RWPE2 (cell line): ENCODE data around the gene THEM5.
A peak's percentile ranks its signal among the peaks of the same experiment; 100 is the strongest.

Experiments used
- ATAC-seq: fragments of 200-7000 bp; cut with Tn5 transposase; 3 replicates; pipeline ENCODE4 v1.9.1; 2021; ENCODE audit warnings: low read depth
- DNase-seq: peaks from one replicate; pipeline ENCODE4 v3.0.0-alpha.2; 2020; ENCODE audit warnings: low spot score
- H3K27ac ChIP-seq: fragments of 450-650 bp; 2 replicates; pipeline ENCODE4 v1.5.1; 2017; ENCODE audit warnings: mild to moderate bottlenecking; ENCODE audit not compliant: poor library complexity, severe bottlenecking
- H3K27me3 ChIP-seq: fragments of 250-450 bp; sonication (Bioruptor Pico); 2 replicates; pipeline ENCODE4 v1.5.1; 2021; ENCODE audit warnings: mild to moderate bottlenecking, moderate library complexity; ENCODE audit not compliant: insufficient read depth, poor library complexity, severe bottlenecking
- H3K36me3 ChIP-seq: fragments of 250-450 bp; sonication (Bioruptor Pico); 2 replicates; pipeline ENCODE4 v1.5.1; 2020; ENCODE audit warnings: low read depth, mild to moderate bottlenecking, moderate library complexity
- H3K4me1 ChIP-seq: fragments of 250-450 bp; sonication (Bioruptor Pico); 2 replicates; pipeline ENCODE4 v1.5.1; 2021; ENCODE audit warnings: mild to moderate bottlenecking, moderate library complexity; ENCODE audit not compliant: insufficient read depth, poor library complexity, severe bottlenecking
- H3K4me3 ChIP-seq: fragments of 250-450 bp; sonication (Bioruptor Pico); 2 replicates; pipeline ENCODE4 v1.5.1; 2021; ENCODE audit warnings: mild to moderate bottlenecking, moderate library complexity; ENCODE audit not compliant: severe bottlenecking
- H3K9me3 ChIP-seq: fragments of 250-450 bp; sonication (Bioruptor Pico); 2 replicates; pipeline ENCODE4 v1.5.1; 2021; ENCODE audit warnings: mild to moderate bottlenecking, moderate library complexity; ENCODE audit not compliant: severe bottlenecking
- CTCF ChIP-seq: fragments of 450-650 bp; IDR thresholded peaks from one replicate; pipeline ENCODE4 v1.5.1; 2017; ENCODE audit warnings: mild to moderate bottlenecking, moderate library complexity; ENCODE audit not compliant: poor library complexity, severe bottlenecking

Gene THEM5

GRCh38 chr1:151839457-151840403, 13.8 kb downstream of the THEM5 start, which contains the start of gene C2CD4D:
Gene C2CD4D (minus strand): TSS chr1:151839820. CDS start chr1:151838989, 831 bp downstream.
- peak within 1 kb of the TSS; percentile 25 for H3K4me3 ChIP-seq
- H3K4me1 ChIP-seq: peaks cover 36% of the 10 kb centered on the region
- peak within 1 kb of the TSS; percentile 75 for H3K27ac ChIP-seq
- no peaks in the 10 kb centered on the region for H3K27me3 ChIP-seq
- no peaks in the 10 kb centered on the region for H3K9me3 ChIP-seq
- DNase-seq (no peak), ATAC-seq (peak; percentile 58)
- no peaks in the 10 kb centered on the region for H3K36me3 ChIP-seq
- TF ChIP-seq CTCF: no peak

GRCh38 chr1:151839082-151839412, 14.5 kb downstream of the THEM5 start:
- DNase-seq: no peak
- Histone ChIP-seq H3K27ac (peak overlapping the region; percentile 75), H3K27me3 (no peaks in the 10 kb centered on the region), H3K9me3 (no peaks in the 10 kb centered on the region), H3K36me3 (no peaks in the 10 kb centered on the region), H3K4me3 (no peak overlapping the region), H3K4me1 (peaks cover 36% of the 10 kb centered on the region)
- no peak for TF ChIP-seq CTCF
- no peak for ATAC-seq

- DNase-seq (no peak), ATAC-seq (no peak)
- H3K27me3 ChIP-seq: no peaks in the 10 kb centered on the region
- H3K9me3 ChIP-seq: no peaks in the 10 kb centered on the region
- peaks cover 36% of the 10 kb centered on the region for H3K4me1 ChIP-seq
- peak overlapping the region; percentile 75 for H3K27ac ChIP-seq
- no peak overlapping the region for H3K4me3 ChIP-seq
- H3K36me3 ChIP-seq: no peaks in the 10 kb centered on the region
- TF ChIP-seq CTCF: no peak
These were observed 15.1 kb downstream of the THEM5 start for GRCh38 chr1:151838222-151839081.

DNA sequence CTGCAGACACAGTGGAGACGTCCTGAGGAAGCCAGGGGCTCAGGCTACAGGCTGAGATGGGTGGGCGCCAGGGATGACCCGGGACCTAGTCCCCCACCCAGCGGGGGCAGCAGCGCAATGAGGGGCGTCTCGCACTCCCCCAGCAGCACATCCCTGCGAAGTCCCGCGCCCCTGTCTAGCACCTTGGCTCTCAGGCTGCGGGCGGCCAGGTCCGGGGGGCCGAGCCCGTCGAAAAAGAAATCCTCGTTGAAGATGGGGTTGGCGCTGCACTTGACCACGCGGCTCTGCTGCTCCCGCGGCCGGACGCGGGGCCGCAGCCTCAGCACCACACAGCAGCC, 15.7 kb downstream of the THEM5 start:
- TF ChIP-seq CTCF: no peak

More for the DNA sequence above, 15.7 kb downstream of the THEM5 start:
- Histone ChIP-seq H3K4me3 (no peak overlapping the region), H3K9me3 (no peaks in the 10 kb centered on the region), H3K27ac (peak overlapping the region; percentile 75), H3K4me1 (peaks cover 36% of the 10 kb centered on the region), H3K36me3 (no peaks in the 10 kb centered on the region), H3K27me3 (no peaks in the 10 kb centered on the region)
- DNase-seq: no peak
- no peak for ATAC-seq
